Forelimb muscle (tissue), 1 donor: ENCODE measurements around the gene BCAS3. TPM values are rescaled to one million over a fixed set of nuclear protein-coding genes. Genes with fewer than 3 reads are reported as not detected.
"Not testable (repeated sequence)": the region's sequence is repeated elsewhere in the genome, so short reads cannot be mapped to it uniquely, and the experiment has no call there.

Experiments used
- DNase-seq: peaks from one replicate; pipeline ENCODE4 v3.0.0-alpha.2; 2013; ENCODE audit warnings: low read depth
- polyA plus RNA-seq: library from polyadenylated mRNA; unstranded; fragments of 120-200 nt; gene quantifications from one replicate; pipeline ENCODE4 v1.2.1, GENCODE V29; 2013; ENCODE audit not compliant: insufficient read length

BCAS3 gene
- polyA plus RNA-seq, 1 donor = 10.1 TPM

DNA sequence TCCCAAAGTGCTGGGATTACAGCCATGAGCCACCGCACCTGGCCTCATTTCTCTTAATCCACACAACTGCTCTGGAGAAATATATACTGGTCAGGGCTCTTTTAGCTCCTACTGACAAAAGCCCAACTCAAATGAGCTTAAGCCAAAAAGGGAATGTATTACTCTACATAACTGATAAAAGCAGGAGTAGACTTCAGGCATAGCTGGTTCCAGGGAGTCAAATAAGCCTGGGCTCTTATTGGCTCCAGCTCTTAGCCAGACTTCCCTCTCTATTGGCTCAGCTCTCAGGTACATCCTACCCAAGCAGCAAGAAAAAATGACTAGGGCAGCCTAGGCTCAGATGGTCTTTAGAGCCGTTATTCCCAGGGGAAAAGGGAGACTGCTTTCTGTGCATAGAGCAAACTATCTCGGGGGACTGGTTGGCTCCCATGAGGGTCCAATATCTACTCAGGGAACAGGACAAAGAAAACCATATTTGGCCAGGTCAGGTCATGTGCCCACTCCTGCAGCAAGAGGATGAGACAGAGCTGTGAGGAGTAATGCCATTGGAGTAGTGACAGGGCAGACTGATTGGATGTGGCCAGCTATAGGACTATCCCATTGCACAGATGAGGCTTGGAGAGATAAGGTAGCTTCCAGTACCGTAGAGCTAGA lies 743.2 kb downstream of the BCAS3 start:
- no peak for DNase-seq

DNA sequence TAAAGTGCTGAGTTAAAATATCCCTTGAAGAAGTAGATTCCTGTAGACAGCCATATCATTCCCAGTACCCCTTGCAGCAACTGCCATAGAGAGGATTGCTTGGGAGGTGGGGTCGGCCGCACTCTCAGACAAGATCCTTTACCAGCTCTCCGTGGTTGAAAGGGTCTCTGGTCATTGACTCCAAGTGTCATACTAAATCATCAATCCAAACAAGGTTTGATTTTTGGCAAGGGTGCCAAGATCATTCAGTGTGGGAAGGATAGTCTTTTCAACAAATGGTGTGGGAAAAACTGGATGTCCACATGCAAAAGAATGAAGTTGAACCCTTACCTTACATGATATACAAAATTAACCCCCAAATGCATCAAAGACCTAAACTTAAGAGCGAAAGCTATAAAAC lies 743.8 kb downstream of the BCAS3 start:
- DNase-seq = no peak

DNA sequence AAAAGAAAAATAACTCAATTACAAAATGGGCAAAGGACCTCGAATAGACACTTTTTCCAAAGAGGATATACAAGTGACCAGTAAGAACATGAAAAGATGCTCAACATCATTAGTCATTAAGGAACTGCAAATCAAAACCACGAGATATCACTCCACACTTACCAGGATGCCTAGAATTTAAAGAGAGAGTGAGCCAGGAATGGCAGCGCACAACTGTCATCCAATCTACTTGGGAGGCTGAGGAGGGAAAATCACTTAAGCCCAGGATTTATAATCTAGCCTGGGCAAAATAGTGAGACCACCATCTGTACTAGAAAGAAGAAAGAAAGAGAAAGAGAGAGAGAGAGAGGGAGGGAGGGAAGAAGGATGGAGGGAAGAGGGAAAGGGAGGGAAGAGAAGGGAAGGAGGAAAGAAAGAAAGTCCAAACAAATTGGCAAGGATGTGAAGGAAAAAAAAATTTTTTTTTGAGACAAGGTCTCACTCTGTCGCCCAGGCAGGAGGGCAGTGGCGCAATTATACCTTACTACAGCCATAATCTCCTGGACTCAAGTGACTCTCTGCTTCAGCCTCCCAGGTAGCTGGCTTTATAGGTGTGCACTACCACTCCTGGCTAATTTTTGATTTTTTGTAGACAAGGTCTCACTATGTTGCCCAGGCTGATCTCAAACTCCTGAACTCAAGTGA lies 744.6 kb downstream of the BCAS3 start:
- DNase-seq = no peak

DNA sequence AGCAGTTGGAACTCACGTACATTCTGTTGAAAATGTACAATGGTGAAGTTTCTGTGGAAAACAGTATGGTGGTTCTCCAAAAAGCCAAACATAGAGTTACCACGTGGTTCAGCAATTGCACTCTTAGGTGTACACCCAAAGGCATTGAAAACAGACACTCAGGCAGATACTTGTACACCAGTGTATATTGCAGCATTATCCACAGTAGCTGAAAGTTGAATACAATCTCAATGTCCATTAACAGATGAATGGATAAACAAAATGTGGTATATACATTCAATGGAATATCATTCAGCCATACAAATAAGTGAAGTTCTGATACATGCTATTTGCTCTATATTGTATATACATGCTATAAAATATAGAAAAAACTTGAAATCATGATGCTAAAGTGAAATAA lies 745.2 kb downstream of the BCAS3 start:
- DNase-seq = no peak

DNA sequence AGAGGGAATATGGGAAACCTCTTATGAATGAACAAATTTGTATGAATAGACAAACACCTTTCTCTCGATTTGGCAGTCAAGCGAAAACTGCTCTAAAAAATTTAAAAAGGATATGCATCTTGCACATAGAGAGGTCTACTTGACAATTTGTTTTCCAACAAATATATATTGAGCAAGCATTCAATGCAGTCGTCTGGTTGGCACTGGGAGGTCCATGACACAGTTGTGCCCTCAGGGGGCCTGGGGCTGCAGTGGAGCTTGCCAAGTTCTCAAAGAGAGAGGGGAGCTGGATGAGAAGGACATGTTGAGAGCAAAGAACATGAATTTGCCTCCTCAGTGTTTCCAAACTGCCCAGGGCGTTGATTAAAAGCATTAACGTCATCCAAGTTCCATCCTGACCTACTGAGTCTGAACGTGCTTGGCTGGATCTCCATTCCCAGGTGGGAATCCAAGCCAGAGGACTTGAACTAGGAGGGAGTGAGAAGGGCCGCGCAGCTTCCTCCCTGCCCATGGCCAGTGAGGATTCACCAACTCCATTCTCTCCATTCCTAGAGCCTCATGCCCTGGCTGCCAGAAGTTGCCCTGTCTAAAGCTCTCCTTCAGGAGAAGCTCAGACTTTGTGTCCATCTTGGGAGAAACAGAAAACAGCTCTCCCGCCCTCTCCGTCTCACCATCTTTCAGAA lies 746.5 kb downstream of the BCAS3 start:
- DNase-seq = no peak

DNA sequence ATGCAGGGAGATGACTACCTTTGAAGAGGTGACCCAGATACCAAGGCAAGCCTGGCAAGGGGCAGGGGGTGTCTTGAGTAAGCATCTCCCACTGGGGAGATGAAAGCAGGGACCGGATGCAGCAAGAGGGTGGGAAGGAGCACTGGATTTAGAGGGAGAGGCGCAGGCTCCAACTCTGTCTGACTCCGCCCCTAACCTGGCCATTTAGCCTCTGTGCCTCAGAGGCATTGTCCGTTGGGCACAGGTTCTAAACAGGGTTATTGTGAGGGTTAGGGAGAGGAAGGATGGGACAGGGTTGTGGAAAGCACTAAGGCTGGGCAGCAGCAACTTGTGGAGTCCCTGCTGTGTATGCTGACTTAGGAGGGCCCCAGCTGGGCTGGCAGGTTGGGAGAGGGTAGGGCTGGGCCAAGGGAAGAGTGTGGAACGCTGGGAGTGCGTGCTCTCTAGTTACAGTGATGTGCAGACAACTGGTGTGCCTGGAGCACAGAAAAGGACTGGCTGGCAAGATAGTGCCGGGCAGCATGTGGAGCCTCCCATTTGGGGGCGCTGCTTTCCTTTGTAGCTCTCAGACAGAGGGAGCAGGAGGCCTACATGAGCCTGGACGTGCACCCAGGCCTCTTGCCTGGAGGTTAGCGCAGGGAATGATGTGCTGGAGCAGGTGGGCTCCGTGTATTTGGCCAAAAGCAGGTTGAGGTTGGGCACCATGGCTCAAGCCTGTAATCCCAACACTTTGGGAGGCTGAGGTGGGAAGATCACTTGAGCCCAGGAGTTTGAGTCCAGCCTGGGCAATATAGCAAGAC lies 748.2 kb downstream of the BCAS3 start:
- DNase-seq = no peak

DNA sequence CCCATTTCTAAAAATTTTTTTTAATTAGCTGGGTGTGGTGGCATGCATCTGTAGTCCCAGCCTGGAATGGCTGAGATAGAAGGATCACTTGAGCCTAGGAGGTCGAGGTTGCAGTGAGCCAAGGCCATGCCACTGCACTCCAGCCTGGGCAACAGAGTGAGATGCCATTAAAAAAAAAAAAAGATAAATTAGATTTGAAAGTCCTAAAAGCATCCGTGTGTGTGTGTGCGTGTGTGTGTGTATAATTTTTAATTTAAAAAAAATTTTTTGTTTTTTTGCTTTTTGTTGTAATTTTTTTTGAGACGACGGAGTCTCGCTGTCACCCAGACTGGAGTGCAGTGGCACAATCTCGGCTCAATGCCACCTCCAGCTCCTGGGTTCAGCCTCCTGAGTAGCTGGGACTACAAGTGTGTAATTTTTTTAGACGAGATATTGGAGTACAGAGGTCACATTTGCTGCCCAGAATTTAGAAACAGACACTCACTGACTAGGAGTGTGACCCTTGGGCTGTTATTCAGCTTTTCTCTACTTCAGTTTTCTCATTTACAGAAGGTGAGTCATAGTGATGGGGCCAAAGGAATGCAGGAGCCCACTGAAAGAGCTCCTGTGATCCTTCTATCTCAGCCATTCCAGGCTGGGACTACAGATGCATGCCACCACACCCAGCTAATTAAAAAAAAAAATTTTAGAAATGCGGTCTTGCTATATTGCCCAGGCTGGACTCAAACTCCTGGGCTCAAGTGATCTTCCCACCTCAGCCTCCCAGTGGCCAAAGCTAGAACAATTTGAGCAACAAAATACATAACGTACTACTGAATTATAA lies 749.0 kb downstream of the BCAS3 start:
- DNase-seq = no peak

DNA sequence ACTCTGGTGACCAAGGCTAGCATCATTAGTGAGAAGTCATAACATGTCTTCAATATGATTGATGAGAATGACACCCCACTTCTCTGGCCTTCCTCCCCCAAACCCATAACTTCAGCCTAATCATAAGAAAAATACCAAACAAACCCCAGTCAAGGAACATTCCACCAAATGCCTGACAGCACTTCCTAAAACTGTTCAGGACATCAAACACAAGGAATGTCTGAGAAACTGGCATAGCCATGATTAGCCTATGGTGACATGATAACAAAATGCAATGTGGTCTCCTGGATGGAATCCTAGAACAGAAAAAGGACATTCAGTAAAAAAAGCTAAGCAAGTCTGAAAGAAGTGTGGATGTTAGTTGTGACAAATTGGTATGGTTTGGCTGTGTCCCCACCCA lies 749.9 kb downstream of the BCAS3 start:
- no peak for DNase-seq

DNA sequence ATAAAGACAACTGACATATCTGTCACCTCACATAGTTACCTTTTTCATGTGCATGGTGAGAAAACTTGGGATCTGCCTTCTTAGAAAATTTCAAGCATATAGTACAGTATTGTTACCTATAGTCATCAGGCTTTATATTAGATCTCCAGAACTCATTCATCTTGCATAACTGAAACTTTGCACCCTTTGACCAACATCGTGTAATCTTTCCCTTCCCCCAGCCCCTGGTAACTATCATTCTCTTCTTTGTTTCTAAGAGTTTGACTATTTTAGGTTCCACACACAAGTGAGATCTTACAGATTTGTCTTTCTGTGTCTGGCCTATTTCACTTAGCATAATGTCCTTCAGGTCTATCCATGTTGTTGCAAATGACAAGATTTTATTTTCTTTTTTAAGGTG lies 751.6 kb downstream of the BCAS3 start:
- DNase-seq = no peak

DNA sequence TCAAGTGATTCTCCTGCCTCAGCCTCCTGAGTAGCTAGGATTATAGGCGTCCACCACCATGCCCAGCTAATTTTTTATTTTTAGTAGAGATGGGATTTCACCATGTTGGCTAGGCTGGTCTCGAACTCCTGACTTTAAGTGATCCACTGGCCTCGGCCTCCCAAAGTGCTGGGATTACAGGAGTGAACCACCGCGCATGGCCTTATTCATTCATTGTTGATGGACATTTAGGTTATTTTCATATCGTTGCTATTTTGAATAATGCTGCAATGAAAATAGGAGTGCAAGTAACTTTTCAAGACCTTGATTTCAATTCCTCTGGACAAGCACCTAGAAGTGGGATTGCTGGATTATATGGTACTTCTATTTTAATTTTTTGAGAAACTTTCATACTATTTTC lies 752.2 kb downstream of the BCAS3 start:
- not testable (repeated sequence) for DNase-seq

DNA sequence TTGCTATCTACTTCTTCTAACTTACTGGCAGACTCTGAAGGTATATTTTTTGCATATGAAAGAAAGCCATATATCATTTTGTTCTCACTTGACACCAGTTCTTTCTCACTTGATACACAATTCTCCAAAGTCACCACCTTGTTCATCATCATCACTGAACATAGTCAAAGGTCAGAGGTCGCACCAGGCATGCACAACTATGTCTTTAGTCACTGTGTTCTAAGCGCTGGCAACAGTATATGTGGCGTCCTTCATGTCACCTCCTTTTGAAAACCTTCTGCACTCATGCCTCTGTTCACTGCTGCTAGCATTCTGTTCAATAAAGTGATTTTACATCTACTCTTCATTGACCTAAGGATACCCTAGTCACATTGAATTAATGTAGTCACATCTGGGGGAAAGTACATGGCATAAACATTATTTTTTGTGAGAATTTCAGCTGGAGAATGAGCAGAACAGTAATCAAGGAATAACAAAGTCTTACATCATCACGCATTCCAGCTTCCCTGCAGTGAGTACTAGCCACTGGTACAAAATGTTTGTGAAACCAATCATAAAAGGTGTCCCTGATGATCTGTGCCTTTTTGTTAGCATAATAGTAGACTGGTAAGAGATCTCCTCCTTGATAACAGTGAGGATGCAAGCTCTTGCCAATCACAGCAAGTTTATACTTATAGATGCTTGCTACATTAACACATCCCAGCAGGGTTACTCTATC lies 754.1 kb downstream of the BCAS3 start:
- no peak for DNase-seq

DNA sequence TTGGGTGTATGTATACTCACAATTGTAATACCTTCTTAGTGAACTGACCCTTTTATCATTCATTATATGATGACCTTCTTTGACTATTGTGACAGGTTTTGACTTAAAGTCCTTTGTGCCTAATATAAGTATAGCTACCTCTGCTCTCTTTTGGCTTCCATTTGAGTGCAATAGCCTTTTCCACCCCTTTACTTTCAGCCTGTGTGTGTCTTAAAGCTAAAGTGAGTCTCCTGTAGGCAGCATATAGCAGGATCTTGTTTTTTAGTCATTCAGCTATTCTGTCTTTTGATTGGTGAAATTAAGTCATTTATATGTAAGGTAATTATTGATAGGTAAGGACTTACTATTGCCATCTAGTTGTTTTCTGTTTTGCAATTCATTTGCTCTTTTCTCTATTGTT lies 758.6 kb downstream of the BCAS3 start:
- no peak for DNase-seq

DNA sequence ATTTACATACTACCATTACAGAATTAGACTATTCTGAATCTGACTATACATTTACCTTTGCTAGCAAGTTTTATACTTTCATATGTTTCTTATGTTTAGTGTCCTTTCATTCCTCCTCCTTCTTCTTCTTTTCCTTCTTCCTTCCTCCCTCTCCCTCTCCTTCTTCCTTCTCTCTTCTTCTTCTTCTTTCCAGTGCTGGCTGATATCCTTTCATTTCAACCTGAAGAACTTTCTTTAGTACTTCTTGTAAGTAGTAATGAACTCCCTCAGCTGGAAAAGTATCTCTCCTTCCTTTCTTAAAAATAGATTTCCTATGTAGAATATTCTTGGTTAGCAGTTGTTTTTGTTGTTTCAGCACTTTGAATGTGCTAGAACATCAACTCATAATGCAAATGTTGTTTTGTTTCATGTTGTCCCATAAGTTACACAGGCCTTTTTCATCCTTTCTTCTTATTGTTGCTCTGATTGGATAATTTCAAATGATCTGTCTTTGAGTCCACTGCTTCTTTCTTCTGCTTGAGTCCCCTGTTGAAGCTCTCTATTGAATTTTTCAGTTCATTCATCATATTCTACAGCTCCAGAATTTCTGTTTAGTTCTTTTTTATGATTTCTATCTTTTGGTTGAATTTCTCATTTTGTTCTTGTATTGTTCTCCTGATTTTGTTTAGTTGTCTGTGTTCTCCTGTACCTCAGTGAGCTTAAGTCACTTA lies 759.5 kb downstream of the BCAS3 start:
- no peak for DNase-seq

DNA sequence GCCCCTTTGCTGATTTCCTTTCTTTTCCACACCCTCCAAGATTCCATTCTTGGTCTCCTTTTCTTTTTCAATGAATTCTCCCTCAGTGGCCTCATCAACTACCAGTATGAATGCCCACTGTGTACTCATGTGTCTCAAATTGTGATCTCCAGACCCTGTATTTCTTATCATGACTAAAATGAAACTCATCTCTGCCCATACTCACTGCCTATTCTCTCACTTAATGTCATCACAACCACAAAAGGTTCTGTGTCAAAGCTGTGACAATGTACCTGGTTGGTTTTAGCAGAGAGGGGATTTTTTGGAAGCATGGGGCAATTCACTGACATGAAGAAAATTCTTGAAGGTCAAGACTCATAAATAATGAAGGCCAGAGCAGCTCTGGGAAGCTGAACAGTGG lies 763.0 kb downstream of the BCAS3 start:
- no peak for DNase-seq

DNA sequence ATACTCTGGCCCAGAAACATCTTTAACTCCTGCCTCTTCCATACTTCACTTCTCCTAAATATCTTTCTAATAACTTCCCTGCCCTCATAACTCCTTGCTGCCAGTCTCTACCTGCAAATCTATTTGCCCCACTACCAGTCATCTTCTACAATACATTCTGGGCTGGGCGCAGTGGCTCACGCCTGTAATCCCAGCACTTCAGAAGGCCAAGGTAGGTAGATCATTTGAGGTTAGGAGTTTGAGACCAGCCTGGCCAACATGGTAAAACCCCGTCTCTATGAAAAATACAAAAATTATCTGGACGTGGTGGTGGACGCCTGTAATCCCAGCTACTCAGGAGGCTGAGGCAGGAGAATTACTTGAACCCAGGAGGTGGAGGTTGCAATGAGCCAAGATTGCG lies 763.9 kb downstream of the BCAS3 start:
- not testable (repeated sequence) for DNase-seq

DNA sequence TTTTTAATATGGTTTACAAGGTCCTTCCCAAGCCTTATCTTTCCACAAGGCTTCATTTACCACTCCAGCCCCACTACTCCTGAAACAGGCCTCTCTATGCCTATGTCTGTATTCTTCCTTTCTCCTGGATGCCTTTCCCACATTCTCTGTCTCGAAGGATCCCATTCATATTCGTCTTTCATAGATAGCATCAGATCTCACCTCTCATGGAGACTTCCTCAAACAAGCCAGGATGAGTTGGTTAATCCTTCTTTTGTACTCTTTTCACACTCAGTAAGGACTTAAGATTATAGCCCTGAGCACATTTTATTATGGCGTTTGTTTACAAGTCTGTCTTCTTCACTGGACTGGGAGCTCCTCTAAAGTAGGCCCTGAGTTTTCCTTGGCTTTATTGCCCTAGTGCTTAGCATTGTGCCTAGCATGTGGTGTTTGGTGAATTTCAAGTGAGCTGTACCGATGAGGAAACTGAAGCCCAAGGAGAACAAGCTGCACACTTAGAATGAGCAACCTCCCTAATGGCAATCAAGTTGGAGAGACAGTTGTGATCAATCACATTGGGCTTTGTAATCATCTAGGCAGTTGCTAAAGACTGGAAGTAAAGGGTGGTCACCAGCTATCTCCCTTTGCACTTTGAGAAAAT lies 764.6 kb downstream of the BCAS3 start:
- no peak for DNase-seq
